Embryonic facial prominence (tissue), 1 donor: ENCODE measurements around the gene ATP2B3.

Experiments
- DNase-seq: peaks from one replicate; pipeline ENCODE4 v3.0.0-alpha.2; 2016; ENCODE audit errors: extremely low spot score

ATP2B3 gene

DNA sequence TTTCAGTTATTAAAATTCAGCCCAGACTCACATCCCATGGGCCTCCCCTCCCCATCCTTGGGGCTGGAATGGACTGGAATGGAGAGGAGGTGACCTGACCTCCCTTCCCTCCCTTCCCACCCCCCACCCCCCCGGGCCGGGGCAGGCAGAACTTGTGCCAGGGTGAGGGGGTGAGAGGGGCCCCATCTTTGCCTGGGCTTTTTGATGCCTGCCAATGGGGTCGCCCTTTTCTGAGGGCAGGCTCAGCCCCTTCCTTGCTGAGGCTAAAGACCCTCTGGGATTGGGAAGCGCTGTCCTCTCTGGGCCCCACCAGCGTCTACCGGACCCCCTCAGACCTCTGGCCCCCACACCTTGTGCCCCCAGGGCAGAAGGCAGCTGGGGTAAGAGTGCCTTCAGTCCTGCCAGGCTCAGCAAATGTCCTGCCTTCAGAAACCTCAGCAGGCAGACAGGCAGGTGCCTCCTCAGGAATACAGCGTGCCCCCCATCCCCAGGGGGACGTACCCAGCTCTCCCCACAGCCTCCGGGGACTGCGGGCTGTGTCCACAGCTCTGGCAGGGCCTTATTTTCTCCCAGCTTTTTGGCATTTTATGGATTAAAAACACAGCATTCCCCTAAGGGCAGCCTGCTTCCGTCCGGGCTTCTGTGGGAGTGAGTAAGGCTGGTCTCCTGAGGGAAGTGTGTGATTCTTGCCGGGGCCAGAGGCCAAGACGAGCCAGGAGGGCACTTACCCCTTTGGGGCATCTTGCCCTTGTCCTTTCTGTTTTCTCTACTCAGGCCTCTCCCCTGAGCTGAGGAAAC lies 94.1 kb downstream of the ATP2B3 start:
- DNase-seq = no peak

DNA sequence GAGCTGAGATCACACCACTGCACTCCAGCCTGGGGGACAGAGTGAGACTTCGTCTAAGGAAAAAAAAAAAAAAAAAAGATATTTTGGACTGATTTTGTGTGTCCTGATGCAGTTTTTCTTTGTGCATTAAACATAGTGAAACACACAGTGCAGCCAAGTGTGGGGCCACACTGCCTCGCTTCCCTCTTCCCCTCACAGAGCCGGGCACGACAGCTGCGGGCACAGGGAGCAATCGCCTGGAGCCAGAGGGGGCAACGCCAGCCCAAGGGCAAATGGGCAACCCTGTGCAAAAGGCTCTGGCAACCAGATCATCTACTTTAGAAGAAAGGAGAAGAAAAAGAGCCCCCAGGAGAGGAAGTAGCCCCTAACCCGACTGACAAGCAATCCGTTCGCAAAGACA lies 95.0 kb downstream of the ATP2B3 start:
- no peak for DNase-seq

DNA sequence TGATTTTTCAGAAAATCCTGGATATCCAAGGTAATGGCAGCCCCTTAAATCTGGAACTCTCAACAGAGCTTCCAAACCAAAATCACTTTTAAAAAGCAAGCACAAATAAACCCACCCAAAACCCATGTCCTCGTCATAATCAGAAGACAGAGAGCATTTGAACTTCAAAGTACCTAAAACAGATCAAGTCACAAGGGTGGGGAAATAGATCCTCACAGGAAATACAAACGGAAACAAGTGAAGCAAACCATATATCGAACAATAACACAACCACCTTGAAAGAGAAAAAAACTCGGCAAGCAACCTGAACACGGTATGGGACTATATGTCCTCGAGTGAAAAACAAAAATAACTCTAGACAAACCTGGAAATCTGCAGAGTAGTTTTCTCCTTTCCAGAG lies 97.4 kb downstream of the ATP2B3 start:
- no peak for DNase-seq

DNA sequence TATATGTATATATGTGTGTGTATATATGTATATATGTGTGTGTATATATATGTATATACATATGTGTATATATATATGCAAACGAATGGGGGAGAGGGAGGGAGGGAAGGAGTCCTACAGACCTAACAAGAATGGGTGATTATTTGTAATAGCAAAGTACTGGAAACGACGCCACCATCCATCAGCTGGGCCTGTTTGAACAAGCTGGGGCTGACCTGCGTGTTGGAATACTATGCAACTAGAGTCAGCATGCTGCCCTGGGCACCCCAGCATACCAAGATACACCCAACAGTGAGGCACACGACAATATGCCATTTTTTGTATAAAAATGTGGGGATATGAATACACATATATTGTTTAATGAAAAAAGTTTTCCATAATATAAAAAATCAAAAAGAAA lies 103.1 kb downstream of the ATP2B3 start:
- DNase-seq = no peak

DNA sequence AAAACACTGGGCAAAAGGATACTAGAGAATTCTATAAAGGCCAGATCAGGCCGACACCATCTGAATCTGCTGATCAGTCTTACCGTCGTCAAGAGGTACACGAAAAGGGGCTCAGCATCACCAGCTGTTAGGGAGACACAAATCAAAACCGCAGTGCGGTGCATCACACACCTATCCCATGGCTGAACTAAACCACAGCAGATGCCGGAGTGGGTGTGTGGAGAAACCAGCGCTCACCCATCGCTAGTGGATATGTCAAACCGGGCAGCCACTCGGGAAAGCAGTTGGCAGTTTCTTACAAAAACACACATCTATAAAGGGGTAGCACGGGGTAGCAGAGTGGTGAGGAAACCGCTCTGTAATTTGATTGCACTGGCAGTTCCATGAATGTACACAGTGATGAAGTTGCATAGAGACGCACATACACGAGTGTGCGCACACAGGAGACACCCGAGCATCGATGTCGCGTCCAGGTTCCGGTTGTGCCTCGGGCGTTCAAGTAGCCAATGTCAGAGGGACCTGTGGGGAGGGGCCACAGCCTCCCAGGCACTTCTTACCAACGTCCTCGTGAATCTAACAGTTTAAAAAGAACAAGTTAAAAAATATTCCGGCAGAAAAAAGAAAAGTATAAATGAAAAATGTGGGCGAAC lies 104.6 kb downstream of the ATP2B3 start:
- no peak for DNase-seq

DNA sequence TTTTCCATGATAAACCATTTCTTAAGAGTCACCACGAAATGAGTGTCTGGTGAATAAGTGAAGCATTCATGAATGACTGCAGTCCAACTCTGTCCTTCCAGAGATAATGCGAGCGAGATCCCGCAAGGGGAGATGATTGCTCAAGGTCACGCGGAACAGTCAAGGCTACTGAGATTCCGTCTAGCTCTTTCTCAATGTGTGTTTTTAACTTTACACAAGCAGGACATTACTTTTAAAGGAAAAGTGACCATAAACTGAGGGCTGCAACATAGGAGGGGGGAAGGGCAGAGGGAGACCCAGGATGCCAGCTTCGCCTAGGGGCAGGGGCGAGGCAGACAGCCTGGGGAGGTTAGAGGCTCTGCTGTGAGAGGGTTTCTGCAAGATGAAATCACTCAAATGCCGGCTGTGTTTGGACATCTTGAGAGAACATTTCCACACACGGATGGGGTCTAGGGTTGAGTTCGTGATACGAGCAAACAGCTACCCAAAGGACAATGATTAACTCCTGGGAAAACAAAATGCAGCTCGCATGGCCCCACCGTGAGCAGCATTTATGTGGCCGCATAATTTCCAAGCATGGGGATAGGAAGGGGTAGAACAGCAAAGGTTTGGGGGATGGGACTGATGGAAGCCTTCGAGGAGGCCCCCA lies 105.3 kb downstream of the ATP2B3 start:
- DNase-seq = no peak

DNA sequence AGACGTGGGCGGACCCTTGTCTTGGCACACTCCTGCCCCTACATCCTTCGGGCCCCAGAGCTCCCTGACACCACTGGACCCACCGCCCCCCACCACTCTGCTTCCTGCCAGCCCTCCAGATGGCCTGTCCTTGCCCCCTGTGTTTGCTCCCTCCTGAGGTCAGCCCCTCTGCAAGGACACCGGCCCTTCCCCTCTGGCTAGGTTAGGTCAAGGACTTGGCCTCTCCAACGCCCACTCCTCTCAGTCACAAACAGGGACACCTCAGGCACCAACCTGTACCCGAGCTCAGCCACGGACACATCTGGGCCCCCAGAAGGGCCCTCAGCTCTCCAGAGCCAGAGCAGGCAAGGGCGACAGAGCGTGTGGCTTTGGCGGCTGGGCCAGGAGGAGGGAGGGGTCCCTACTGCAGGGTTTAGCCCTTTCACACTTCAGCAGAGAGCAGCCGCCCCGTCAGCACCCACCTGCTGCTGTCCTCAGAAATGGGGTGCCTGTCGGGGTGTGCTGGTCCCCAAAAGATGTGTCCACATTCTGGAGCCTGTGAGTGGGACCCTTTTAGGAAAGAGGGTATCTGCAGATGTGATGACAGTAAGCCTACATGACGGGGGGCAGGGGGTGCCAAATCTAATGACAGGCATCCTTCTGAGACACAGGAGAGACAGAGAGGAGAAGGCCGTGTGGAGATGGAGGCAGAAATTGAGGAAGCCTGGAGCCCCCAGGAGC lies 106.0 kb downstream of the ATP2B3 start:
- no peak for DNase-seq

DNA sequence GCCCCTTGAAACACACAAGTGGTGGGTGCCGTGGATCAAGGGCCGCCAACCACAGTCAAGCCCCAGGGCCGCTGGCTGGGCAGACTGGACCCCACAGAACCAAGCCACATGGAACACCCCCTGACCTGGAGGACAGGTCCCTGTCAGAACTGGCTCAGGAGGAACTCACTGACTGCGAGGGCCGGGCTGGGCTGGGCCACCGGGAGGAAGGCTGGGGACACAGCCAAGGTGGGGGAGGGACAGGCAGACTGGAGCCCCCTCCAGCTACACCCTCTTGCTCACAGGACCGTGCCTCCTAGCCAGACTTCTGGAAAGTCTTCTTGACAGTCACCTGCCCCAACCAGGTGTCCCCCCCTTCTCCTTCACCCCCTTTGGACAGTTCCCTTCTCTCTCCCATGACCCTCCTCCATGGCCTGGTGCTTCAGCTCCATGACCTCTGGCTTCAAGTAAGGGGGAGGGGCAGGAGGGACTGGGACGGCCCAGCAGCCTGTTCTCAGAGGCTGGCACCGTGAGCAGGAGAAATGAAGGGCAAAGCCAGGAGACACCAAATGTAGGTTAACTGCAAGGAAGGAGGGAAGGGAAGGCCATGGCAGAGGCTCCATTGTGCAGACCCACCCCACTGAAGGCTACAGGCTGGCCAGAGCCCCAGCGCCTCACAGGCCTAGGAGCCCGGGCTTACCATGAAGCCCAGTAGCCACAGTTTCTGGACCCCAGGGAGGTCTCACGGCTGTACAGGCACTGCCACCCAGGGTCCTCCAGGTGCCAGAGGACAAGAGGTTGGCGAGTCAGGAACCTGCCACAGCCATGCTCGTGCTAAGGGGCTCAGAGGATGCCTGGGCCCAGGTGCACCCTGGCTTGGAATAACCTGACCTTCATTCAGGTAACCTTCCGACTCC lies 107.0 kb downstream of the ATP2B3 start:
- DNase-seq = no peak

DNA sequence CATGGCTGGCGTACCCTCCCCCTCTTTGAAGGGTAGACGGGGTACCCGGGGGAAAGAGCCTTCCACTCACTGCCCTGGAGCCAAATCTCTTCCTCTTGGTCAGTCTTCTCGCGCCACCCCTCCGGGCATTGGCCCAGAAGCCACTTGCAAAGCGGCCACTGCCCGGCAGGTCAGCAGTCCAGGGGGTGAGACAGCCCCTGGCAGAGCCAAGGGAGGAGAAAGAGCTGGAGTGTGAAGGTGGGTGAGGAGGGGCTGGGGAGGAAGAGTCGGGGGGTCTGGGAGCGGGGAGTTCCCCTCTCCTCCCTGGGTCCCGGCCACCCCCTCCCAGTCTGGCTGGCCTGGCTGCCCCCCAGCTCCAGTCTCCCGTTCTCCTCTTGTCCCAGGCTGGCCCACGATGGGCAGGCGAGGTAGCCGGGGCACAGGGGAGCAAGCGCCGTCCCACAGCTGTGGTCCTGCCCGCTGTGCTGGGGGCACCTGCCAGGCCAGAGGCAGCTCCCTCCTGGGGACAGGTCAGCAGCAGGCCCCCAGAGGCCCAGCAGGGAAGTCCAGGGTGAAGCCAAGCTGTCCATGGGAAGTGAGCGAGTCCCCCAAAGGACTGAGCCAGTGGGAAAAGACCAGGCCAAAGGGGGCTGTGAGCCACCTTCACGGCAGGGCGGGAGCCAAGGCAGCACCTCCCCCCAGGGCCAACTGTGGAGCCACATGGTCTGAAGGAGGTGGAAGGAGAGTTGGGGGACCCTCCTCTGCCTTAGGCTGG lies 108.0 kb downstream of the ATP2B3 start:
- no peak for DNase-seq

DNA sequence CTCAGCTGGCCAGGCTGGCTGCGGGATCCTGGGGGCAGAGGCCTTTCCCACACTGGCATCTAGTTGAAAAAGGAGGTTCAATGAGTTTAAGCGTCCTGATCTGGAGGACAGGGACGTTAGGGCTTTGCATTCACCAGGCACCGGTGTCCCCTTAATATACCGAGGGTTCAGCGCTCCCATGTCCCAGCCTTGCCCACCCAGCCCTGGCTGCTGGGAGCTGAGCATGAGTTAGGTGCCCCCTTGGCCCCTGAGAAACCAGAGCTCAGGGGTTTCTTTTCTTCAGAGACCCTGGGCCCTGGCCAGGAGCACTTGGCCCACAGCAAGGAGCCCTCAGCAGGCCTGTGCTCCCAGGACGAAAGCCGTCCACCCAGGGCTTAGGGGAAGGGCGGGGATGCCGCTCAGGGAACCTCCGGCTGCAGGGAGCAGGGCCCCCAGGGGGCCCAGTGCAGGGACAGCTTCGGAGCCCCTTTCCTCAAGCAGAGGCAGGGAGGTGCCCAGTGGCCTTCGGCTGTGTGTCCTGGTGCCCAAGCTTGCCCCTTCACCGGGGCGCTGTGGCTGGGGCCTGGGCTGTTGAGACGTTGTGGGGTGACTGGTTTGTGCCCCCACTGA lies 108.7 kb downstream of the ATP2B3 start:
- no peak for DNase-seq

DNA sequence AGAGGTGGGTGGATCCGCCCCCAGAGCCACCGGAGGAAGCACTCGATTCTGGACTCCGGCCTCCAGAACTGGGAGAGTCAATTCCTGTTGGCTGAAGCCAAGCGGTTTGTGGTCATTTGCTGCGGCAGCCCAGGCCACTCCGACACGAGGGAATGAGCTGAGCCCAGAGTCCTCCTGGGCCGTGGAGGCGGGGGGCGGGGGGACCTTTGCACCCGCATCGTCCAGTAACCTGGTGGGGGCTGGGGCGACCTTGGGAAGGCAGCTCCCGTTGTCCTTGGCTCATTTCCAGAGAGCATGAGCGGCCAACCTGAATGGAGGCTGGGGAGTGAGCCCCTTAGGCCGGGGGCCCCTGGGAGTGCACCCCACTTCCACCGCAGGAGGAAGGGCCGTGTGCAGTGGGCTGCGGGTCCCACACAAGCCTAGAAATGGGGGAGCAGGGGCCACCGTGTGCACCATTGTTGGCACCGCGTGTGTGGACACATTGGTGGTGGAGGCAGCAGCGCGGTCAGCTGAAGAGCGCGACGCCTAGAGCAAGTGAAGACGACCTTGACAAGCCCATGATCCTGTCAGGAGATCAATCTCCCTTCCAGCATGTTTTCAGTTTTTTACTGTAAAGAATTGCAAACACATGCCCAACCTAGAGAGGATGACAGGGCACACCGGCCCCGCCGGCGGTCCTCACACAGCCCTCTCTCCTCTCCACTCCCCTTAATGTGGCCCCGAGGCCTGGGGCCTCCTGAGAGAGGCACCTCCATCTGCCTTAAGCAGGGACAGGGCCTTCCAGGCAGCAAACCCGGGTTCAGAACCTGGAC lies 109.6 kb downstream of the ATP2B3 start:
- DNase-seq = no peak

DNA sequence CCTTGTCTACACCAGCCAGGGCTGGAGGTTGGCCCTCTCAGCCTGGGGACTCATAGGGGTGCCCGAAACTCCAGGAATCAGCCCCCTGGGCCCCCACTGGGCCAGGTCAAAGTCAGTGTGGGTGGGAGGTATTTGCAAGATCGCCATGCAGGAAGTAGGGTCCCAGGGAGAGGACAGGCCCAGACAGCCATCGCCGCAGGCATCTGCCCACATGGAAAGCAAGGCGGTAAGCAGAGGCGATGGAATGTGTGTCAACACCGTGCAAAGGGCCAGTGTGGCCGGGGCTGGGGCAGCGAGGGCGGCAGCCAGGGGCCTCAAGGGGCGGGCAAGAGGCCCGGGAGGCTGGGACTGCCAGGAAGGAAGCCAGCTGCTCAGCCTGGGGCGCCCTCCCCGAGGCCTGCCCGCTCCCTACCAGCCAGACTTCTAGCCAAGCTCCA lies 110.3 kb downstream of the ATP2B3 start:
- DNase-seq = no peak

DNA sequence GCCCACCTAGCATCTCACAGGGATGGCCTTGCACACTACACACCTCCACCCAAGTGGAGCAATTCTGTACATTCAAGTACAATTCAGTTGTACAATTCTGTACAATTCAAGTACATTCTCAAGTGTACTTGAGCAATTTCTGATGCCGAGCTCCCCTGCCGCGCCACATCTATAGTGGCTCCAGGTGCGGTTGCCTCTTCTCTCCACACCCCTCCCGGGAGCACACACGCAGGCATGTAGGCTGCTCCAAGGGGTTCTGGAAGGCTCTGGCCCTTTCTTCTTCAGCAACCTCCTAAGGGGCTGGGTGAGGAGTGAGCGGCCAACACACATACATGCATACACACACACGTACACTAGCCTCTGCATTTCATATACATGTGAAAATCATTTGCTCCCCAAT lies 110.7 kb downstream of the ATP2B3 start:
- no peak for DNase-seq

DNA sequence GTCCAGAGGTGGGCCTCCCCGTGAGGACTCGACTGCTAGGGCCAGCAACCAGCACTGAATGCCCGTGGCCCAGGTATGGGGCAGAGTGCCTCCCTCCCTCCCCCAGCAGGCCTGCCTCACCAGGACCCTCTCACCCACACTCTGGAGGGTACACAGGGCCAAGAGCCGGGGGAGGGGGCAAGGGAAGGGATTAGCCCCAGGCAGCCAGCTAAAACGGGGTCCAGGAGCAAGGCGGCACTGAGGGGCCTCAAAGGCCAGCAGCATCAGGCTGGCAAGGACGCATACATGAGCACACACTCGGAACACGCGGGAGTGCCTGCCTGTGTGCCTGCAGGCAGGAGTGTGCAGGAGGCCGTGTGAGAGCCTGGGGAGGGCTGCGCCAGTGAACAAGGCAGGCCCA lies 111.2 kb downstream of the ATP2B3 start:
- DNase-seq = no peak

DNA sequence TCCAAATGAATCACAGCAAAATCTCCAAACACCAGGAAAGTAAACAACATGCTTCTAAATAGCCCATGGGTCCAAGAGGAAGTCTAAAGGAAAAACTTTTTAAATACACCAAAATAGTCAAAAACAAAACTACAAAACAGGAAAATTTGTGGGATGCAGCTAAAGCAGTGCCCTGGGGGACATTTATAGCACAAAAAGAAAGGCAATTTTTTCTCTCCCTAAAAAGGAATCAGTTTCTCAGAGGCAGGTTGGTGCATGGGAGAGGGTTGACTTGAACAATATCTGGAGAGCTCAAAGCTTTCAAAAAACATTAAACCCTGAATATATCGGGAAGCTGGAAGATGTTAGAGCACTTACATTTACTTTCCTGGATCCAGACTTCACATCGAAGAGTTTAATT lies 113.9 kb downstream of the ATP2B3 start:
- DNase-seq = no peak

DNA sequence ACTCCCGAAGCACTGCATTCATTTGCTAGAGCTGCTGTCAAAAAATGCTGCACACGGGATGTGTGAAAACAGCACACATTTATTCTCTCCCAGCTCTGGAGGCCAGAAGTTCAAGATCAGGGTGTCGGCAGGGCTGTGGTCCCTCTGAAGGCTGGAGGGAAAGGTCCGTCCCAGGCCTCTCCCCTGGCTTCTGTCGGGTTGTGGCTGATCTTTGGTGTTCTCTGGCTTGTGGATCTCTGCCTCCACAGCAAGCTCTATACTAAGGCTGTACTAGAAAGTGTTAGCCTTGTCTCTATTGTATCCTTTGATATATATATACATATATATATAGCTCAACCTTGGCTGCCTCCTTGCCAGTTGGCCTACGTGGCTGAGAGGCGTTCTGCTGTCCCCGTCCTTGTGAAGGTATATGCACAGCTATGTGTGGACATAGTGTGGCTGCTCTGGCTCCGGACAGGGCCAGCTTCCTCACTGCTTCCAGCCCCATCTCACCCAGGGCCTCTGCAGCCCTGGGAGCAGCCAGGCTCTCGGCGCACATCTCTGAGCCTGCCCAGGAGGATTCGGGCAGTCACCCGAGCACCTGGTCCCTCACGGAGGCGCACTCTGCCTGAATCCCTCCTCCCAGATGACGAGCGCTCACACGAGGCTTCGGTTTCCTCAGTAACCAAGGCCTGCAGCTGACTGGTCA lies 114.6 kb downstream of the ATP2B3 start:
- DNase-seq = no peak
